ENCODE data around the gene LRPPRC.

- TF ChIP-seq CTCF (IDR thresholded peaks at IDR 0.05; ENCODE audit: insufficient read depth, low read length) (no peak), POLR2AphosphoS5 (IDR thresholded peaks at IDR 0.05; ENCODE audit: low read depth) (no peak)
These were observed 18.0 kb downstream of the LRPPRC start for GRCh38 chr2:43977677-43978375.
